Smooth muscle cell (in vitro differentiated cells): ENCODE measurements around the gene GMDS. TPM values are rescaled to one million over a fixed set of nuclear protein-coding genes. Genes with fewer than 3 reads are reported as not detected.
A peak's percentile ranks its signal among the peaks of the same experiment; 100 is the strongest.

Experiments used
- DNase-seq: peaks from one replicate; lab custom pipeline; 2025; ENCODE audit not compliant: unreplicated experiment; lab: John Stamatoyannopoulos, UW
- H2AFZ ChIP-seq: fragments of 200-600 bp; sonication (generic); 2 replicates; pipeline ENCODE4 v1.6.0; 2016; ENCODE audit warnings: antibody characterized with exemption, low read depth, mild to moderate bottlenecking
- H3F3A ChIP-seq: fragments of 200-600 bp; sonication (generic); 2 replicates; pipeline ENCODE4 v1.6.0; 2017; ENCODE audit warnings: antibody characterized with exemption, low read depth
- H3K27ac ChIP-seq: fragments of 200-600 bp; sonication (generic); 2 replicates; pipeline ENCODE4 v1.5.1; 2016; ENCODE audit warnings: low read depth, mild to moderate bottlenecking
- H3K27me3 ChIP-seq: fragments of 200-600 bp; sonication (generic); 2 replicates; pipeline ENCODE4 v1.6.1; 2016; ENCODE audit warnings: low read depth, mild to moderate bottlenecking
- H3K36me3 ChIP-seq: fragments of 200-600 bp; sonication (generic); 2 replicates; pipeline ENCODE4 v1.5.1; 2016; ENCODE audit warnings: low read depth
- H3K4me1 ChIP-seq: fragments of 200-600 bp; sonication (generic); 2 replicates; pipeline ENCODE4 v1.5.1; 2016; ENCODE audit warnings: low read depth
- H3K4me2 ChIP-seq: fragments of 200-600 bp; sonication (generic); 2 replicates; pipeline ENCODE4 v1.6.0; 2016; ENCODE audit warnings: mild to moderate bottlenecking
- H3K4me3 ChIP-seq: fragments of 200-600 bp; sonication (generic); 2 replicates; pipeline ENCODE4 v1.5.1; 2016; ENCODE audit warnings: mild to moderate bottlenecking
- H3K79me2 ChIP-seq: fragments of 200-600 bp; sonication (generic); 2 replicates; pipeline ENCODE4 v1.6.0; 2016; ENCODE audit warnings: low read depth, mild to moderate bottlenecking
- H3K9ac ChIP-seq: fragments of 200-600 bp; sonication (generic); 2 replicates; pipeline ENCODE4 v1.6.0; 2016; ENCODE audit warnings: low read depth
- H3K9me3 ChIP-seq: fragments of 200-600 bp; sonication (generic); replicated peaks from 2 replicates; pipeline ENCODE4 v1.5.1; 2016; ENCODE audit warnings: low read depth
- H4K20me1 ChIP-seq: fragments of 200-600 bp; sonication (generic); 2 replicates; pipeline ENCODE4 v1.6.0; 2016; ENCODE audit warnings: low read depth
- WGBS: methylation state at CpG from one replicate; pipeline ENCODE4 v1.1.7; 2016; ENCODE audit warnings: low lambda C conversion rate; 5-methylcytosine and 5-hydroxymethylcytosine counted together
- polyA plus RNA-seq: library from polyadenylated mRNA; unstranded; fragments of >200 nt; fragmentation: Nextera tagmentation; extraction: Ambion mirVana; gene quantifications from 2 replicates; pipeline ENCODE4 v1.2.1, GENCODE V29; 2016
- total RNA-seq: library from RNA; depleted of rRNA; stranded (reverse); fragments of >200 nt; gene quantifications from 2 replicates; pipeline ENCODE4 v1.2.3, GENCODE V29; 2014
- TF ChIP-seq, protein P1 (sequence below): fragments of 200-600 bp; sonication (generic); IDR thresholded peaks from 2 replicates; pipeline ENCODE4 v1.5.1; 2017; ENCODE audit warnings: borderline replicate concordance, mild to moderate bottlenecking, antibody characterized with exemption; ENCODE audit not compliant: insufficient read depth, poor library complexity, severe bottlenecking

GMDS gene
- total and polyA plus RNA-seq, 2 experiments from 2014 or later: 3.7 to 8.5 TPM

GRCh38 chr6:1767481-1768246 lies 477.7 kb downstream of the GMDS start:
- Histone ChIP-seq H3K4me1 (peaks cover 10% of the 10 kb centered on the region), H3K4me2 (peak overlapping the region; percentile 68), H3K27ac (no peak overlapping the region), H3K79me2 (no peaks in the 10 kb centered on the region), H4K20me1 (no peaks in the 10 kb centered on the region), H2AFZ (no peak overlapping the region), H3K9me3 (no peaks in the 10 kb centered on the region), H3K36me3 (no peaks in the 10 kb centered on the region), H3K4me3 (no peak overlapping the region), H3K9ac (no peak overlapping the region), H3K27me3 (peaks cover 5% of the 10 kb centered on the region), H3F3A (no peaks in the 10 kb centered on the region)
- 13% methylated on average over 7 of the region's 7 CpGs for WGBS
- TF ChIP-seq, protein P1, sequence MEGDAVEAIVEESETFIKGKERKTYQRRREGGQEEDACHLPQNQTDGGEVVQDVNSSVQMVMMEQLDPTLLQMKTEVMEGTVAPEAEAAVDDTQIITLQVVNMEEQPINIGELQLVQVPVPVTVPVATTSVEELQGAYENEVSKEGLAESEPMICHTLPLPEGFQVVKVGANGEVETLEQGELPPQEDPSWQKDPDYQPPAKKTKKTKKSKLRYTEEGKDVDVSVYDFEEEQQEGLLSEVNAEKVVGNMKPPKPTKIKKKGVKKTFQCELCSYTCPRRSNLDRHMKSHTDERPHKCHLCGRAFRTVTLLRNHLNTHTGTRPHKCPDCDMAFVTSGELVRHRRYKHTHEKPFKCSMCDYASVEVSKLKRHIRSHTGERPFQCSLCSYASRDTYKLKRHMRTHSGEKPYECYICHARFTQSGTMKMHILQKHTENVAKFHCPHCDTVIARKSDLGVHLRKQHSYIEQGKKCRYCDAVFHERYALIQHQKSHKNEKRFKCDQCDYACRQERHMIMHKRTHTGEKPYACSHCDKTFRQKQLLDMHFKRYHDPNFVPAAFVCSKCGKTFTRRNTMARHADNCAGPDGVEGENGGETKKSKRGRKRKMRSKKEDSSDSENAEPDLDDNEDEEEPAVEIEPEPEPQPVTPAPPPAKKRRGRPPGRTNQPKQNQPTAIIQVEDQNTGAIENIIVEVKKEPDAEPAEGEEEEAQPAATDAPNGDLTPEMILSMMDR: no peak
- DNase-seq: no peak

DNA sequence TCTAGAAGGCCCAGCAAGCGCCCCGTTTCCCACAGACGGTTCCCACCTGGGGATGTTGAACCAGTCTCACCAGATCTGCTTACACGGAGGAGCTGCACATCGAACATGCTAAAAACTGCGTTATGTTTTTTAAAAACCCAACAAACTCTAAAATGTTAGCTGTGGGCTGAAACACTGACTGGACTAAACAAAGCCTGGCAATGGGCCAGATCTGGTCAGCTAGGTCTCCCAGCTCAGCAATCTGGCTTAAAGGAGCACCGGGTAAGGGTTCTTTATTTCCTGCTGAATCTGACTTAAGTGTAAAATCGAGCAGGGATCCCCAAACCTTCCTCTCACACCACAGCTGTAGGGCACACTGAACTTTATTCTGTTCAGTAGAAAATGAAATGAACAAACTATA lies 478.8 kb downstream of the GMDS start:
- TF ChIP-seq, protein P1: no peak
- WGBS: 81% methylated on average over 8 of the region's 8 CpGs
- no peak for DNase-seq

DNA sequence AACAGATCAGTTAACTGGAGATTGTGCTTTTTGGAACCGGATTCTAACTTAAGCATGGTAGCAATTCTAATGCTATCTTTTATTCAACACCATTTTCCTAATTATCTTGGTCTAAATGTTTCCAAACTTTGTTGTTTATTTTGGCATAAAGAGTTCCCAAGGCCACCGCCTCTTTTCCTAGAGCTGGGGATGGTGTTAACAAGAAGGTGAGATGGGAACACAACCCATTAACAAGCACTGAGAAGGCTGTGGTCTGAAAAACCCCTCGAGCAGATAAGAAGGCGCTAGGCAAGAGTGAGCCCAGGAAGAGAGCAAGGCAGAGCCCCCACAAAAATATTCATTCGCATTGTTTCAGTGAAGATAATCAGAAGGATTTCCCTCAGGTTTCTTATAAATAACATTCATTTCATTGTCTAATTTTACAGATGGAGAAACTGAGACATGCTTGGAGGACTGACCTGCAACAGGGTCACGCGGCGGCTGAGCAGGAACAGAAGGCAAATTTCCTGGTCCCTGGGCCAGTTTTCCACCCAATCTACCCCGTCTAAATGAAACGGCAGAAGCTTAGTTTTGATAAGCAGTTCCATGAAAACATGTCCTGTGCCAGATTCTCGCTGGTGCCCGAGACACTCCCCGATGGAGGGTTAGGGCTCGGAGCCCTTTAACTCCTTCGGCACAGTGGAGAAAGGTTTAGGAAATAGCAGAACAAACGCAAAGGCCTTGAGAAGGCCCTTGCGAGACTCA lies 480.1 kb downstream of the GMDS start:
- no peak for DNase-seq

More for the DNA sequence above, 478.8 kb downstream of the GMDS start:
- Histone ChIP-seq H3K9me3 (no peaks in the 10 kb centered on the region), H3K4me1 (peaks cover 10% of the 10 kb centered on the region), H3F3A (no peaks in the 10 kb centered on the region), H4K20me1 (no peaks in the 10 kb centered on the region), H3K79me2 (no peaks in the 10 kb centered on the region), H3K9ac (no peak overlapping the region), H3K4me2 (no peak overlapping the region), H3K36me3 (no peaks in the 10 kb centered on the region), H2AFZ (no peak overlapping the region), H3K27ac (no peak overlapping the region), H3K27me3 (no peaks in the 10 kb centered on the region), H3K4me3 (no peak overlapping the region)

More for the DNA sequence above, 480.1 kb downstream of the GMDS start:
- Histone ChIP-seq H3K27ac (no peak overlapping the region), H3F3A (no peaks in the 10 kb centered on the region), H3K4me2 (no peak overlapping the region), H3K9ac (no peak overlapping the region), H3K36me3 (no peaks in the 10 kb centered on the region), H2AFZ (no peak overlapping the region), H3K4me1 (peaks cover 10% of the 10 kb centered on the region), H3K27me3 (no peaks in the 10 kb centered on the region), H3K9me3 (no peaks in the 10 kb centered on the region), H4K20me1 (no peaks in the 10 kb centered on the region), H3K4me3 (no peak overlapping the region), H3K79me2 (no peaks in the 10 kb centered on the region)
- 94% methylated on average over 17 of the region's 17 CpGs for WGBS
- TF ChIP-seq, protein P1: no peak
